Effector memory CD4-positive, alpha-beta T cell (primary cell): ENCODE results near the gene PLXDC2.

Experiments
- DNase-seq, 3 donors: peaks; one replicate each; pipeline ENCODE4 v3.0.0-alpha.2; 2020
- H3K27ac ChIP-seq: 2 replicates; pipeline ENCODE4 v1.7.0; 2013; ENCODE audit warnings: mild to moderate bottlenecking, low read length, moderate library complexity; ENCODE audit not compliant: insufficient read depth, poor library complexity, severe bottlenecking
- H3K27me3 ChIP-seq: replicated peaks from 2 replicates; pipeline ENCODE4 v1.7.0; 2013; ENCODE audit warnings: mild to moderate bottlenecking, low read length; ENCODE audit not compliant: insufficient read depth, control insufficient read depth, poor library complexity, severe bottlenecking
- H3K36me3 ChIP-seq: 2 replicates; pipeline ENCODE4 v1.7.0; 2013; ENCODE audit warnings: mild to moderate bottlenecking, low read length, moderate library complexity; ENCODE audit not compliant: control insufficient read depth, insufficient read depth
- H3K4me1 ChIP-seq: 2 replicates; pipeline ENCODE4 v1.7.0; 2013; ENCODE audit warnings: low read length, mild to moderate bottlenecking; ENCODE audit not compliant: control insufficient read depth, insufficient read depth, poor library complexity, severe bottlenecking
- H3K4me3 ChIP-seq: 2 replicates; pipeline ENCODE4 v1.7.0; 2013; ENCODE audit warnings: low read length, low read depth, mild to moderate bottlenecking; ENCODE audit not compliant: insufficient read depth, poor library complexity, severe bottlenecking
- H3K9me3 ChIP-seq: 2 replicates; pipeline ENCODE4 v1.7.0; 2013; ENCODE audit warnings: mild to moderate bottlenecking, low read length, moderate library complexity; ENCODE audit not compliant: control insufficient read depth

PLXDC2 gene

GRCh38 chr10:19904202-19904661, 88.0 kb downstream of the PLXDC2 start:
- no peak for DNase-seq
- Histone ChIP-seq H3K9me3 (no peaks in the 10 kb centered on the region), H3K4me3 (no peak overlapping the region), H3K4me1 (no peaks in the 10 kb centered on the region), H3K27ac (no peak overlapping the region), H3K36me3 (no peaks in the 10 kb centered on the region), H3K27me3 (no peaks in the 10 kb centered on the region)

GRCh38 chr10:19906108-19906791, 90.0 kb downstream of the PLXDC2 start:
- Histone ChIP-seq H3K9me3 (no peaks in the 10 kb centered on the region), H3K4me1 (no peaks in the 10 kb centered on the region), H3K27me3 (no peaks in the 10 kb centered on the region), H3K4me3 (no peak overlapping the region), H3K27ac (no peak overlapping the region), H3K36me3 (no peaks in the 10 kb centered on the region)
- DNase-seq, result no peak

- H3K4me1 ChIP-seq, result no peaks in the 10 kb centered on the region
- no peak overlapping the region for H3K4me3 ChIP-seq
- no peaks in the 10 kb centered on the region for H3K36me3 ChIP-seq
- H3K27me3 ChIP-seq, result no peaks in the 10 kb centered on the region
- DNase-seq, result no peak
- H3K27ac ChIP-seq, result no peak overlapping the region
- H3K9me3 ChIP-seq, result peaks cover 4% of the 10 kb centered on the region
Measured at GRCh38 chr10:19908991-19909696, 92.9 kb downstream of the PLXDC2 start.

- Histone ChIP-seq H3K4me3 (no peak overlapping the region), H3K27me3 (no peaks in the 10 kb centered on the region), H3K9me3 (peaks cover 4% of the 10 kb centered on the region), H3K4me1 (no peaks in the 10 kb centered on the region), H3K36me3 (no peaks in the 10 kb centered on the region), H3K27ac (no peak overlapping the region)
- no peak for DNase-seq
Measured at GRCh38 chr10:19911886-19912285, 95.7 kb downstream of the PLXDC2 start.

GRCh38 chr10:19913987-19914386, 97.8 kb downstream of the PLXDC2 start:
- peaks cover 4% of the 10 kb centered on the region for H3K9me3 ChIP-seq
- H3K27me3 ChIP-seq, result no peaks in the 10 kb centered on the region
- H3K36me3 ChIP-seq, result no peaks in the 10 kb centered on the region
- no peak overlapping the region for H3K27ac ChIP-seq
- no peak for DNase-seq
- no peak overlapping the region for H3K4me3 ChIP-seq
- no peaks in the 10 kb centered on the region for H3K4me1 ChIP-seq

- no peak overlapping the region for H3K27ac ChIP-seq
- DNase-seq, result no peak
- H3K4me3 ChIP-seq, result no peak overlapping the region
- H3K36me3 ChIP-seq, result no peaks in the 10 kb centered on the region
- H3K4me1 ChIP-seq, result no peaks in the 10 kb centered on the region
- peaks cover 4% of the 10 kb centered on the region for H3K9me3 ChIP-seq
- no peaks in the 10 kb centered on the region for H3K27me3 ChIP-seq
Measured at GRCh38 chr10:19915125-19915524, 98.9 kb downstream of the PLXDC2 start.

GRCh38 chr10:19915816-19916215, 99.6 kb downstream of the PLXDC2 start:
- H3K4me1 ChIP-seq, result no peaks in the 10 kb centered on the region

GRCh38 chr10:19917751-19918478, 101.7 kb downstream of the PLXDC2 start:
- Histone ChIP-seq H3K4me3 (no peak overlapping the region), H3K36me3 (no peaks in the 10 kb centered on the region), H3K27me3 (no peaks in the 10 kb centered on the region), H3K27ac (no peak overlapping the region), H3K4me1 (no peaks in the 10 kb centered on the region), H3K9me3 (peaks cover 4% of the 10 kb centered on the region)
- no peak for DNase-seq

More at GRCh38 chr10:19915816-19916215, 99.6 kb downstream of the PLXDC2 start:
- DNase-seq, result no peak
- Histone ChIP-seq H3K4me3 (no peak overlapping the region), H3K27me3 (no peaks in the 10 kb centered on the region), H3K9me3 (peaks cover 4% of the 10 kb centered on the region), H3K36me3 (no peaks in the 10 kb centered on the region), H3K27ac (no peak overlapping the region)

- Histone ChIP-seq H3K27me3 (no peaks in the 10 kb centered on the region), H3K9me3 (peaks cover 2% of the 10 kb centered on the region), H3K4me3 (no peak overlapping the region), H3K36me3 (no peaks in the 10 kb centered on the region), H3K4me1 (no peaks in the 10 kb centered on the region), H3K27ac (no peak overlapping the region)
- no peak for DNase-seq
Measured at GRCh38 chr10:19918794-19919193, 102.6 kb downstream of the PLXDC2 start.

- H3K27ac ChIP-seq, result no peak overlapping the region
- no peaks in the 10 kb centered on the region for H3K4me1 ChIP-seq
- no peaks in the 10 kb centered on the region for H3K27me3 ChIP-seq
- no peaks in the 10 kb centered on the region for H3K36me3 ChIP-seq
- no peaks in the 10 kb centered on the region for H3K9me3 ChIP-seq
- DNase-seq, result no peak
- no peak overlapping the region for H3K4me3 ChIP-seq
Measured at GRCh38 chr10:19919671-19920070, 103.4 kb downstream of the PLXDC2 start.
